ENCODE data around the gene PCNX1.
A peak's percentile ranks its signal among the peaks of the same experiment; 100 is the strongest.
"Not testable (repeated sequence)": the region's sequence is repeated elsewhere in the genome, so short reads cannot be mapped to it uniquely, and the experiment has no call there.

PCNX1 gene

DNA sequence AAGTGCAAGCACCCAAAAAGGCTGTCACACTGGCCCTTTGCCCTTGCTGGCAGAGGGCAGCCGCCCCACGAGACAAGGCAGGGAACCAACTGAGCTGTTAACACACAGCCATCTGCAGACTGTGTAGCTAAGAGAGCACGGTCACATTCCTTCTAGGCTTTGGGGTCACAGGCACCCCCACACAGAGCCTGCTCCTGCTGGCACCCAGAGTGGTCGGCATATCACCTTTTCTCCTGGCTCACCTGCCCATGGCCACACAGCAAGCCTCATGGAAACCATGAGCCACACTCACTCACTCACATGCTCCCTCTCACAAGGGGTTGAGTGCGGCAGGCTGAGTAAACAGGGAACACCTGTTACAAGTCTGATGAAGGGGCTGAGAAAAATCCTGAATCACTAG, 214.5 kb downstream of the PCNX1 start:
- no peak for DNase-seq

DNA sequence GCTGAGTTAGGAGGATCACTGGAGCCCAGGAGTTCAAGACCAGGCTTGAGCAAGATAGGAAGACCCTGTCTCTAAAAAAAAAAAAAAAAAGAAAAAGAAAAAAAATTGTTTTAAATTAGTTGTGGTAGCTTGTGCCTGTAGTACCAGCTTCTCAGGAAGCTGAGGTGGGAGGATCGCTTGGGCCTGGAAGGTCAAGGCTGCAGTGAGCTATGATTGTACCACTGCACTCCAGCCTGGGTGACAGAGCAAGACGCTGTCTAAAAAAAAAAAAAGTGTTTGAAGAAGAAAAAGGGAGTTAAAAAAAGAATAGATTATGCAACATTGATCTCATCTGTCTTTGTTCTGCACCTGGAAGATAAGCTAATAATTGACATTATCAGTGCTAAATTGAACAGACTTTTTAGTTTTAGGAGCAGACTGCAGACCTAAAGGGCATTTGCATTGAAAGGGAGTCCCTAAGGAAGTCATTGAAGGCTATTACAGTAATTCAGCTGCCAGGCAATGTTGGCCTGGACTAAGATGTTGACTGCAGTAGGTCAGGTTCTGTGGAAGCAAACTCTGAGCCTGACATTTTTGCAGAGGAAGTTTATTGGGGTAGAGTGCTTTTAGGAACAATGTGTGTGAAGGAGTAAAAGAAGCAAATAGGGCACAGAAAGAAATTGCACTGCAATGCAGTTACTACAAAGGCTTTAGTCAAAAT, 215.8 kb downstream of the PCNX1 start:
- no peak for DNase-seq

DNA sequence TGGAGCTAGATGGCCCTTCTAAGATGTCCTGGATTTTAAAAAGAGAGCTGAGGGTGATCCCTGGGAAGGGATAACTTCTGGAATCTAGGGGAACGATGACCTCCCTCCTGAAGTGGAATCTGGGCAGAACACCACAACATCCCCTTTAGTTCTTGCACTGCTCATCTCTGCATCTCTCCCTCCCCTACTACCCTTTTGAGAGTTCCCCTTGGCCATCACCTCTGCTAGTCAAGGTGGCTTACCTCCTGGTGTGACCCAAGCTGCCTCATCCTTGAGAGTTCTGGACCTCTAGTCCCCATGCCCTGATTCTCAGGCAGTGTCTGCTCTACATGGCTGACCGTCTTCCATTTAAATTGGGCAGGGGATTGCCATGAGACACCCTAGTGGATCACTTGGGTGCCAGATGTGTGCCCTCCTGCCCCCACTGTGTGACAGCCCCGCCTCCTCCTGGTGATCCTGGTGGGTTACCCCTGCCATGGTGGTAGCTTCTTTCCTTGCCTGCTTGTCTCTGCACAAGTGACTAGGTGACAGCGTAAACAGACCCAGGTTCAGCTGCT, 216.4 kb downstream of the PCNX1 start:
- no peak for DNase-seq

DNA sequence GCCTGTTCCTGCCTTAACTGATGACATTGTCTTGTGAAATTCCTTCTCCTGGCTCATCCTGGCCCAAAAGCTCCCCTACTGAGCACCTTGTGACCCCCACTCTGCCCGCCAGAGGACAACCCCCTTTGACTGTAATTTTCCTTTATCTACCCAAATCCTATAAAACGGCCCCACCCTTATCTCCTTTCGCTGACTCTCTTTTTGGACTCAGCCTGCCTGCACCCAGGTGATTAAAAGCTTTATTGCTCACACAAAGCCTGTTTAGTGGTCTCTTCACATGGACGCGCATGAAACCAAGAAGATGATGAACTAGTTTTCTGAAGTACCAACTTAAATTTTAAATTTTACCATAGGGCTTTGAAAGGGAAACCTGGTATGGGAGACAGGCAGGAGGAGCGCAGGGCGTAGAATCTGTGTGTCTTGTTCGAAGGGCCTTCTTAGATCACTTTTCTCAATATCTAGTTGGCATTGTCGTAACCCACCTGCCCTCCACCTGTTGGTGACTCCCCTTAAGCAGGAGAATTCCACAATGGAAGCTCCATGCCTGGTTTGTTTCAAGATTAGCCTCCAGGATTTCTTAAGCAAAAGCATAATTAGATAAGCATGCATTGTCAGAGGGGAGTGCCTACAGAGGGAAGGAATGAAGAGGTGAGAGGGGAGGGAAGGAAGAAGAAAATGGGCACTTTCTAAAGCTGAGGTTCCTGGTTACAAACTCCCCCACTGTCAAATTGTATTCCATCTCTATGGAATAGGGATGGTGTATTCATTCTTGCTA, 222.6 kb downstream of the PCNX1 start:
- not testable (repeated sequence) for DNase-seq

DNA sequence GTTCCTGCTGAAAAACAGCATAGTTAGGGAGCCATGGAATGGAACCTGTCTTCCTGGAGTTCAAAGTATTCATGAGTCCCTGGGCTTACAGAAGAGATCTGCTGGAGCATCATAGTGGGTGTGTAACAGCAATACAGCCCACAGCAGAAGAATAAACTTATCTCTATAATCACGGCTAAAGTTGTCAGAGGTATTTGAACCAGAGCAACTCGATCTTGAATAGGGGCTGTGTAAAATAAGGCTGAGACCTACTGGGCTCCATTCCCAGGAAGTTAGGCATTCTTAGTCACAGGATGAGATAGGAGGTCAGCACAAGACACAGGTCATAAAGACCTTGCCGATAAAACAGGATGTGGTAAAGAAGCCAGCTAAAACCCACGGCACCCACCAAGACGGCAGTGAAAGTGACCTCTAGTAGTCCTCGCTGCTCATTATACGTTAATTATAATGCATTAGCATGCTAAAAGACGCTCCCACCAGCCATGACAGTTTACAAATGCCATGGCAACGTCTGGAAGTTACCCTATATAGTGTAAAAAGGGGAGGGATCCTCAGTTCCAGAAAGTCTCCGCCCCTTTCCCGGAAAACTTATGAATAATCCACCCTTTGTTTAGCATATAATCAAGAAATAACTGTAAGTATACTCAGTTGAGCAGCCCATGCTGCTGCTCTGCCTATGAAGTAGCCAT, 223.4 kb downstream of the PCNX1 start:
- no peak for DNase-seq

DNA sequence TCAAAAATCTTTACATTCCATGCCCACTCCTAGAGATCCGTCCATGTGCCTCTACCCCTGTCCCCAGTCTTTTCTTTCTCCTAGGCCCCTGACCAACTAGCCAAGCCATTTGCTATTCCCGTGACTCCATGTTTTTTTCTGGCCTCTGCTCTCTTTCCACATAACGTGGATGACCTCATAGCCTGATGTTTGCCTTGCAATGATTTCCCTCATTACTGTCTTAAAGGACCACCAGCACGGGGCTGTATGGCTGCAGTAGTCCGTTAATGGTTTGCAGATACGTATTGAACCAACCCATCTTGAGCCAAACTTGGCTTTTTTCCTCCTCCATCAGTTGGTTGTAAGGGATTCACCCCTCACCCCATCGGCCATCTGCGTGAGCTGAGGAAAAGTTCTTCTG, 226.0 kb downstream of the PCNX1 start:
- no peak for DNase-seq

DNA sequence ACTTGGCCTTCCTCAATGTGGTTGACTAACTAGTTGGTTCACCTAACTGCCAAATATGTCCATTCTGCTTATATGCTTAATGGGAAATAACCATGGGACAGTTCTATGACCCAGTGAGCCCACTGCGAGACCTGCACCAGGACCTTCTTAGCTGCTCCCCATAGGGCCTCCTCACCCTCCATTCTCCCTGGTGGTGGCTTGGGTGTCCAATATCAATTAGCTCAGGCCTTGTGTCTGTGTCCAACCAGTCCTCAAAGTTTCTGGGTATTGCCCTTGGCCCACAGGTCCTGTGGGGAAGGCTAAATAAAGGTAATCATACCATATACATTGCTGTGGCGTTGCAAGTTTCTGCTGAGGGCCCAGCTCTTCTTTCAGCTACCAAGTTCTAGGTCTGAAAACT, 228.2 kb downstream of the PCNX1 start:
- no peak for DNase-seq

DNA sequence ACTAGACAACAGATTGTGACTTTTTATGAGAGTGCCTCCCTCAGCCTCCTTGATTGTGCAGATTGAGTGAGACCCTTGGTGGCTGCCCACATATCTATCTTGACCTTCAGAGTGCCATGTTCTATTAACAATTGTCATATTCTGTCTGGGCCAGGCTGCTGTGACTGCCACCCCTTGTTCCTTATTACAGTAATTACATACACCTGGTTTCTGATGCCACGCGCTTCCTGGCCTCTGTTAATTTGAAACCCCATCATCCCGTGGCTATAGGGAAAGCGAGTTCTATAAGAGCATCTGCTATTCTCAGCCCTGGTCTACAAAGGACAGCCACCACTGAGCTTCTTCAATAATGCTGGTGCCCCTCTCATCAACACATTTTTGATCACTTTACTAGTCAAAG, 228.7 kb downstream of the PCNX1 start:
- no peak for DNase-seq

DNA sequence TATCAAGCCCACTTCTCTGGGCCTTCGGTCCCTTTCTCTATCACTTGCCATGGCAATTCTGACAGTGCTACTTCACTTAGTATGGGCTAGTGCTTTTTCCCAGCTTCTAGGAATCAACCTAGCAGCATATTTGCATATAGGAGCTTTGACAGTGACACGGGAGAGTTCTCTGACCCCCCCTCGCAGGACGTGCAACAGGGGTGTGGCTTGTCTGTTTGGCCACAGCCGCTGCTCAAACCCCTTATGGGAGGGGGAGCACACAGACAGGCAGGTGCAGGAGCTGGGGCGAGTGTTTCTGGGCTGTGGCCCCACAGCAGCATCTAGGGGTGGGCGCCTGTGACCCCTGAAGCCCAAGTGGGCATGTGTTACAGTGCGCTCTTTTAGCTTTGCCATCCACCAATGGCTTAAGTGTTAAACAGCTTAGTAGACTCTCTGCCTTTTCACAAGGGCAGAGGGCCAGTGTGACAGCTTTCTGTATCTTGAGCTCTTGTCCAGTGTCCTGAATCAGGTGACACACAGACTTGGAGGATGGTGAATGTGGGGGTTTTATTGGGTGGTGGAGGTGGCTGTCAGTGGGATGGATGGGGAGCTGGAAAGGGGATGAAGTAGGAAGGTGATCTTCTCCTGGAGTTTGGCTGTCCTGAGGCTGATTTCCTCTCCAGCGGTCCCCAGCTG, 229.3 kb downstream of the PCNX1 start:
- DNase-seq: no peak

DNA sequence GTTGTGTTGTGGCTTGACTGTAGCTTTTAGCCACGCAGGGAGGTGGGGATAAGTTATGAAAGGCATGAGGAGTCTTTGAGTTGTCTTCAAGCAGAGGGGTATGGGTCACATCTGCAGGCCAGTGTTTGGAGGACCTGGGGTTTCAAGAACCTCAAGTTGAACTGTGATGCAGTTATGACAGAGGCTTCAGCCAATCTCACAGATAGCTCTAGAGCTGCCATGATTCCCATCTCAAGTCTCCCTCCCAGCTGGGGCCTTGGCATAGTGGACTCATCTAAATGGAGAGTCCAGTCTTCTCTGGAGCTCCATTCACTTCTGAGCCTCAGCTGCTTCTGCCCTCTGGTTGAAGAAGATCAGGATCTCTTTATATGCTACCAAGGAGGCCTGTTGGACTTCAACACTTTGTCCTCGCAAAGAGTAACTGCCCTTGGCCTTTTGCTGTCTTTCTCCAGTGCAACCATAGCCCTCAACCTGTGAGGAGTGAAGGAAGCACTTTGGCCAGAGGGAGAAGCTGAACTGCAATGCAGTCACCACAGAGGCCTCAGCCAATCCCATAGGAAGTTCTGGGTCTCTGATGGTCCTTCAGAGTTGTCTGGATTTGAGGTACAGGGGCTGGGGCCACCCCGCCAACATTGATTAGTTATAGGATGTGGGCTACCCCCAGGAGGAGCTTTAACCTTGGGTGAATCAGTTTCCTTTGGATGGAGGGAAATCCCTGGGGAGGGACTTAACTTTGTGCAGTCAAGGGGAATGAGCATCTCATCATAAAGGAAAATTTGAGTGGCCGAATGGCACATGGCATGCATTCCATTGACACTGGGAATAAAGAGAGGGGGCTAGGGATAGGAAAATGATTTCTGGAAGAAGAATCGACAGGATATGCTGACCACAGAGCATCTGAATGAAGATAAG, 230.5 kb downstream of the PCNX1 start:
- no peak for DNase-seq

DNA sequence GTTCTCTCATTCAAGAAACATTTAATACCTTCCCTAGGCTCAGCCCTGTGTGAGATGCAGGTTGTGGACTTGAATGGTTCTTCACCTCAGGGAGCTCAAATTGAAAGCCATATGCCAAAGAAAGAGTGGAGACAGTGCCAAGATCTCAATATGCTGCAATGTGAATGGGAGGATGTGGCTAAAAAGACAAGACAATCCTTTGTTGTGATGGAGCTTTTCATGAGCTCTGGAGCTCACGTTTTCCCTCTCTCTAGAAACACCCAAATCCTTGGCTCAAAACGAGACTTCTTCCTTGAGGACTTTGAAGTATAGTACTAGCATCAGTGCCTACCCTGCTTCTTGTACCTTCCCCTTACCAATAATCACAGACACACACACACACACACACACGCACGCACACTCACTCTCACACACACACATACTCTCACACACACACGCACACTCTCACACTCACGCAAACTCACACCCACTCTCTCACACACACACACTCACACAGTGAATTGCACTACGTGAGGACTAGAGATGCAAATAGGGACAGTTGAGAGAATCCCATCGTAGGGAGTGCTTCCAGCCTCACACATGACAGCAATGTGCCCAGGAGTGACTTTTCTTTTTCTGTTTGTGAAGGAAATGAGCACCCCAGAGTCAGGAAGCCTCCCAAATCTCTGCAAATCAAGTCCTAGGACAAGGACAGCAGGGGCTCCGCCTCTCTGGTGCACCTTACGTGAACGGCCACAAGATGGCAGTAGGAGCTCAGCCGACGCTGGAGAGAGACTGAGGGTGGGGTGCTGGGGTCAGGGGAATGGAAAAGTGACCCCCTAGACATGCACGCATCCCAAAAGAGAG, 231.4 kb downstream of the PCNX1 start:
- peak in 42 of 56 donors; percentile 5 to 64 (median 22) for DNase-seq

DNA sequence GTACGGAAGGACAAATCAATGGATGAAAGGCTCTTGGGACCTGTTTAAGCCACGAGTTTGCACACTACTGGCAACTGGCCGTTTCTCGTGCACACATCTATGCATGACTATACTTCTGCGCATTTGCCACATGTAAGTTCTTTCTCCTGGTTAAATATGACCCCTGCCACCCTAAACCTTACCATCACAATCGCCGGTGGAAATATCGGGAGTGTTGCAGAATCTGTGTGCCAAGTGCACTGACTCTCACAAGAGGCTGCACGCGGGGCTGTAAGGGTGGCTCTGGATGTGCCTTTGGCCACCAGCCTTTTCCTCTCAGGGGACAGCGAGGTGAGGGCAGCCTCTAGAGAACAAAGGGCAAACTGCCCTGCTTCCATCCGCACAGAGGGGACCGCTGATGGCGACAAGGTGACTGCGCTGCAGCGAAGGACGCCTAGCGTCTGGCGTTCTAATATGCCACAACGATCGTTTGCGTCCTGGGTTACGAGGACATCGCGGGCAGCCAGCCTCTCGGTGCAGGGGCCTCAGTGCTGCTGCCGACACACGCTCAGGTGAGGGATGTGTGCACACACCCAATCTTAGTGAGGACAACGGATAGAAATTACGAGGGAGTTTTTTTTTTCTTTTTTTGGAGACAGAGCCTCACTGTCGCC, 232.2 kb downstream of the PCNX1 start:
- peak in 2 of 56 donors; percentile 17 to 30 for DNase-seq

DNA sequence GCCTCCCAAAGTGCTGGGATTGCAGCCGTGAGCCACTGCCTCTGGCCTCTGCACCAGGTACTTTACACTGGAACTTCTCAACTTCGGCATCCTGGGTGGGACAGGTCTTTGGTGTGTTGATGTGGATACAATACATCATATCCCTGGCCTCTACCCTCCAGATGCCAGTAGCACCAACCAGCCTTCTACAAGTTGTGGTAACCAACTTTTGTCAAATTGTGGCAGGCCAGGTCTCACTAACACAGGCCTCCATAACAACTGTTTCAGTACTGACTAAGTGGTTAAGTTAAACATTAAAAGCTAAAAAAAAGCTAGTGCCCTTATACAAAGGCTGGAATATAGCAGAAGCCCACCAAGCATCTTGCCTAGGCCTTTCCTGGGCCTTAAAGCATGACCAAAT, 232.9 kb downstream of the PCNX1 start:
- no peak for DNase-seq

DNA sequence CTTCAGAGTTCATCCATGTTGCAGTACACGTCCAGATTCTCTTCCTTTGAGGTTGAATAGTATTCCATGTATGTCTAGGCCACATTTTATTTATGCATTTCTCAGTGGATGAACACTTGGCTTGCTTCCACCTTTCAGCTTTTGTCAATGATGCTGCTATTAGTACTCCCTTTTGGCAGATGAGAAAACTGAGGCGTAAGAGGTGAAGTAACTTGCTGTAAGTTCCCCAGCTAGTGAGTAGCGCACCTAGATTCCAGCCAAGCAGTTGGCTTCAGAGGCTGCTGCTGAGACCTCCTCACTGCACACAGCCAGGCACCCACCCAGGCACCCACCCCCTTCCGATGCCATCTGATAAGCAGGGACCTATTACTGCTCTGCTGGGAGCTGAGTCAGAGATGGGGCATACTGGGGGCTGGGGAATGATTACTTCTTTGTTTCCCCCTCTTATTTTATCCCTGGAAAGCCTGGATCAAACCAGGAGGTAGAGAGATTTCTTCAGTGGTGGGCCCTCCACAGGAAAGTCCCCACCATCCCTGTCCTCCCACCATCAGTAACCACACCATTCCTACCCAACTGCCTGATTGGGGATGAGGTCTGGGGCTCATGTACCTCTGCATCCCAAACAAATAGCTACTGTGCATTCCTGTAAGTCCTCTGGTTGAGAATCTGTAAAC, 234.6 kb downstream of the PCNX1 start:
- no peak for DNase-seq

DNA sequence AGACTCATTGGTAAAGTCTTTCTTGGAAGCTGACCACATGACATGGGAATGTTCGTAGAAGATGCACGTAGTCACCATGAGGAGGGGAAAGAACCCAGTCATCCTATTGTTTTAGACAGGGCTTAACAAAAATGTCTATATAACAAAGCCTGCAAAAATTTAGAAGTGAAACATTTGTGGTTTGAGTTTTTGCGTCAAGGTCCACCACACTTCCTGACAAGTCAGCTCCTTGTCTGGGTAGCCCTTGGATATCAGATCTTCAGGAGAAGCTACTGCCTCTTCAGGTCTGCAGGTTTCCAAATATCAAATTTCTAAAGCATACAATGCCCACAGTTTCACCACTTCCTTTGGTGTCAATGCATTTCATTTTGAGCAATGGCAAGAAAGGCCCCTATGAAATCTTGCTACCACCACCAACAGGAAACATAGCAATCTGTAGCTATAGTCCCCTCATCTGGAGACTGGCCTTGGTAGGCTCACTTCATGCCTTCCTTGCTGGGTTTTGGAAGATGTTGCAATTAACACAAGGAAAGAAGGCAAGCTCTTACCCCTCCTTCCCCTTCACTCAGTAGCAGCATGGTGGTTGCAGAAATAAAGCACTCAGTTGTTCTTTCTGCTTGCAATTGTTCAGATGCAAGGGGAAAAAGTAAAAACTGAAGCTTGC, 235.2 kb downstream of the PCNX1 start:
- no peak for DNase-seq

DNA sequence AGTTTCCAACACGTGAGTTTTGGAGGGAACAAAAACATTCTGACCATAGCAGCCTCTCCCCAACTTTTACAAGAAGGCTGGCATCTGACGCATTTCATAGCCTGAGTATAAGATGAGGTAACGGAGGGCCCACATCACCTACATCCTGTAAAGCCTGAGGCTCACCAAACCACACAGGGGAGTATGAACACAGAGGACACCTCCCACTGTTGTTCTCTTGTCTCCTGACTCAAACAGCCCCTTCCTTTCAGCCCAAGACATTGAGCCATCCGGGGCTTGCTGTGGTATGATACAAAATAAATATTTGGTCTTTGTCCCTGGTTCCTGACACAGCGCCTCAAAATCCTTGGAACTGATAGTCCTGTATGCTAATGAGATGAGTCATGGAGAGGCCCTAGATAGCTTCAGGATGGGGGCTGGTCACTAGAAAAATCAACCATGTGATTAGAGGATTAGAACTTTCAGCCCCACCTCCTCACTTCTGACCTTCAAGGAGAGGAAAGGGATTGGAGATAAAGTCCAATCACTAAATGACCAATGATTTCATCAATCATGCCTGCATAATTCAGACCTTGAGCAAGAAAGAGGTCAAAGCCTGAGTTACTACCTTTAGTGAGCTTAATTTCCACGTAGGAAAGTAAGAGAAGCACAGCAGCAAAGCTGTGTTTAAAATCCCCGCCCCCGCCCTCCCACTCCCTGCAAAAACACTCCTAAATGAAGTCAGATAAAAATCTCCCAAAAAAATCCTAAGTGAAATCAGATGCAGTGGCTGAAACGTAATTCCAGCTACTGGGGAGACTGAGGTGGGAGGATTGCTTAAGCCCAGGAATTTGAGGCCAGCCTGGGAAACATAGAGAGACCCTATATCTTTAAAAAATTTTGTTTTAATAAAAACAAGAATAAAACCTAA, 236.4 kb downstream of the PCNX1 start:
- DNase-seq: no peak

DNA sequence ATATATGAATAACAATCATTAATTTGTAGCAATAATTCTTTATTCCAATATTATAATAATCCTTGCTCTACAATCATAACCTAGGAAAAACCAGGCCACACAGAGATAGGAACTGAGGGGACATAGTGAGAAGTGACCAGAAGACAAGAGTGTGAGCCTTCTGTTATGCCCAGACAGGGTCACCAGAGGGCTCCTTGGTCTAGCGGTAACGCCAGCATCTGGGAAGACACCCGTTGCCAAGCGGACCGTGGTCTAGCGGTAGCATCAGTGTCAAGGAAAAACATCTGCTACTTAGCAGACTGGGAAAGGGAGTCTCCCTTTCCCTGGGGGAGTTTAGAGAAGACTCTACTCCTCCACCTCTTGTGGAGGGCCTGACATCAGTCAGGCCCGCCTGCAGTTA, 240.1 kb downstream of the PCNX1 start:
- DNase-seq: not testable (repeated sequence)

All from amygdala (tissue), 56 donors.